HG03457 (cell line): Measurements from ENCODE around the gene MTF2.

Experiments
- ATAC-seq: cut with Tn5 transposase; IDR thresholded peaks from one replicate; pipeline ENCODE4 v1.9.1; 2021; ENCODE audit warnings: moderate number of reproducible peaks; ENCODE audit not compliant: unreplicated experiment

MTF2 gene

DNA sequence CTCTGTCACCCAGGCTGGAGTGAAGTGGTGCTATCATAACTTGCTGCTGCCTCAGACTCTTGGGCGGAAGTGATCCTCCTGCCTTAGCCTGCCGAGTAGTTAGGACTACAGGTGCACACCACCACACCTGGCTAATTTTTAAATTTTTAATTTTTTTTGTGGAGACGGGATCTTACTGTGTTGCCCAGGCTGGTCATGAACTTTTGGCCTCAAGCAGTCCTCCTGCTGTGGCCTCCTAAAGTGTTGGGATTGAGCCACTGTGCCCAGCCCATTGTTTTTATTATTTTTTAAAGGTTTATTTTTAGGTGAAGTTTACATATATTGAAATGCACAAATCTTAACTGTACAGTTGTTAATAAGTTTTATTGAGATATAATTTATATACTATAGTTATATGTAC lies 3.2 kb downstream of the MTF2 start:
- ATAC-seq = no peak

GRCh38 chr1:93083979-93084378 lies 4.9 kb downstream of the MTF2 start:
- no peak for ATAC-seq

- no peak for ATAC-seq
Observed at GRCh38 chr1:93087532-93087931, 8.4 kb downstream of the MTF2 start.

- no peak for ATAC-seq
Observed at GRCh38 chr1:93093332-93094006, 14.4 kb downstream of the MTF2 start.

DNA sequence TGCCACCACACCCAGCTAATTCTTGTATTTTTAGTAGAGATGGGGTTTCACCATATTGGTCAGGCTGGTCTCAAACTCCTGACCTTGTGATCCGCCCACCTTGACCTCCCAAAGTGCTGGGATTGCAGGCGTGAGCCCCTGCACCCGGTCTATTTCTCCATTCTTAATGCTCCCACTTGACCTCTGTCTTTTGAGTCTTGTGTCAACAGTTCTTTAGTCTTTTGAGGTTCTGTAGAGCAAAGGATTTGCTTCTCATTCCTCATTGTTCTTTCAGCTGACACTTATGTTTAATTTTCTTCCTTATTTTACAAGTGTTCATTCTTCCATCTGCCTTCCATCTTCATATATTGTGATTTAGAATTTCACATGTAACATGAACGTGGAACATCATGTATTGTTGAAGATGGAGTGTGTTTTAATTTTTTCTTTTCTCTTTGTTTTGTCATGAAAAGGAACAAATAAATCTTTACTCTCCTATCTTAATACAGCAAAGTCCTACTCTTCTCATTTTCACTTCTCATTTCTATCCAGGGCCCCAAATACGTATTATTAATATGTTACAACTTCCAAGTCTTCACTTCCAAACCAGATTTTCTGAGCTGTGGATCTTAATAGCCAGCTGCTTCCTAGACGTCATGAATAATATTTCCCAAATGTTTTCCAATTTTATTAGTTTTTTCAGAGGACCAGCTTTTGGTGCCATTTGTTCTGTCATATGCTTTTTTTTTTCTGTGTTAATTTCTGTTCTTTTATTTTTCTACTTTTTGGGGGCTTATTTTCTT lies 16.9 kb downstream of the MTF2 start:
- no peak for ATAC-seq

DNA sequence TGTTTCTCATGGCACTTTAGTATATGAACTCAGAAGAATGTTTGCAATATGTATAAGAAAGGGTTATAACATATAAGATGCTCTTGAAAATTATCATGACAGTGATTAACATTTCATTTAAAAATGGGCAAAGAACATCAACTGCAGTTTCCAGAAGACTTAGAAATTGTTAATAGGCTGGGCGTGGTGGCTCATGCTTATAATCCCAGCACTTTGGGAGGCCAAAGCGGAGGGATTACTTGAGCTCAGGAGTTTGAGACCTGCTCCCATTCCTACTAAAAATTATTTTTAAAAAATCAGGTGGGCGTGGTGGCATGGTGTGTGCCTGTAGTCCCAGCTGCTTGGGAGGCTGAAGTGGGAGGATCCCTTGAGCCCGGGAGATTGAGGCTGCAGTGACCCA lies 23.1 kb downstream of the MTF2 start:
- ATAC-seq = no peak

- ATAC-seq = no peak
Observed at GRCh38 chr1:93106226-93106625, 27.1 kb downstream of the MTF2 start.

DNA sequence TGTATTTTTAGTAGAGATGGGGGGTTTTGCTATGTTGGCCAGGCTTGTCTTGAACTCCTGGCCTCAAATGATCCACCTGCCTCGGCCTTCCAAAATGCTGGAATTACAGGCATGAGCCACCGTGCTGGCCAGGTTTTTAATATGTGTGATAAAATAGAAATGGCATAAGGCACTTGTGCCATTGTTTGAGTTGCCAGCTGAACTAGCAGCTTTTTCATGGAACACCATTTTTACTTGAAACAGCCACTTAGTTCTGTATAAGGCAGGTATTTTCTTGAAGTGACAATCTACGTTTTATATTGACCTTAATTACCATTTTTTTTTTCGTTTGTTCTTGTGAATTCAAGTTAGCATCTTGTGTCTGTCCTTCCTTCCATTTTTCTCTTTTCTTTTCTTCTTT lies 28.3 kb downstream of the MTF2 start:
- ATAC-seq = no peak

DNA sequence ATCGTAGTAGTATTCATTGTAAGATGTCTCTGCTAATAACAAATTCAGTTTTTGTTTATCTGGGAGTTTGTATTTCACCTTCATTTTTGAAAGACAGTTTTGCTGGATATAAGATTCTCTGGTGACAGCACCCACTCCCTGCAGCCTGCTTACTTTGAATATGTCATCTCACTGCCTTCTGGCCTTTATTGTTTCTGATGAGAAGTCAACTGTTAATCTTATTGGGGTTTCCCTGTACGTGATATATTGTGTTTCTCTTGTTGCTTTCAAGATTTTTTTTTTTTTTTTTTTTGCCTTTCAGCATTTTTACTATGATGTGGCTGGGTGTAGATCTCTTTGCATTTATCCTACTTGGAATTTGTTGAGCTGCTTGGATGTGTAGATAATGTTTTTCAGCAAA lies 29.3 kb downstream of the MTF2 start:
- no peak for ATAC-seq

- ATAC-seq = no peak
Observed at GRCh38 chr1:93109578-93109977, 30.5 kb downstream of the MTF2 start.

DNA sequence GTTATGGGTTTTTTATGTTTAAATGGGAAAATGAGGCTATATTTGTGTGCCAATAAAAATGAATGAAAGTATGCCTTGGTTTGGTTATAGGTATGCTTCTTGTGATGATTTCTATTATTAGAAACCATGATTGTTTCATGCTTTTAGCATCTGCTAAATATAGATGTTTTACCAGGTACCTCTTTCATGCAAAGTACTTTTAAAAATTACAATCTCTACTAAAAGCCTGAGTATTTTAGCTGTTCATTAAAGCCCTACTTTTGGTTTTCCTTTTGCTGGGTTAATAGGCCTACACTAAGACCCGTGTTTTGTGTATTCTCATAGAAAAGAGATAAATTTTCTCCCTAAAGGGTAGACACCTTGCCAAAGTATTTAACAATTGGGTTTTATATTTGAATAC lies 32.0 kb downstream of the MTF2 start:
- ATAC-seq = no peak

GRCh38 chr1:93111561-93111960 lies 32.5 kb downstream of the MTF2 start:
- no peak for ATAC-seq

DNA sequence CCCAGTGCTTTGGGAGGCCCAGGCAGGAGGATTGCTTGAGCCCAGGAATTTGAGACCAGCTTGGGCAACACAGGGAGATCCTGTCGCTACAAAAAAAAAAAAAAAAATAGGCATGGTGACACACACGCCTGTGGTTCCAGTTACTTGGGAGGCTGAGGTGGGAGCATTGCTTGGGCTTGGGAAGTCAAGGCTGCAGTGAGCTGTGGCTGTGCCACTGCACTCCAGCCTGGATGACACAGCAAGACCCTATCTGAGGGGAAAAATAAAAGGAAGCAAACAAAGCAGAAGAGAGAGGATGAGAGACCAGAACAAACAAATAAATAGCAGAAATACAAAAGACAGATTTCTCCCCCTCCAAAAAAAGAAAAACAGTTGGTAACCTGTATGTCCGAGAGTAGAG lies 34.0 kb downstream of the MTF2 start:
- no peak for ATAC-seq

- no peak for ATAC-seq
Observed at GRCh38 chr1:93114391-93114790, 35.3 kb downstream of the MTF2 start.

DNA sequence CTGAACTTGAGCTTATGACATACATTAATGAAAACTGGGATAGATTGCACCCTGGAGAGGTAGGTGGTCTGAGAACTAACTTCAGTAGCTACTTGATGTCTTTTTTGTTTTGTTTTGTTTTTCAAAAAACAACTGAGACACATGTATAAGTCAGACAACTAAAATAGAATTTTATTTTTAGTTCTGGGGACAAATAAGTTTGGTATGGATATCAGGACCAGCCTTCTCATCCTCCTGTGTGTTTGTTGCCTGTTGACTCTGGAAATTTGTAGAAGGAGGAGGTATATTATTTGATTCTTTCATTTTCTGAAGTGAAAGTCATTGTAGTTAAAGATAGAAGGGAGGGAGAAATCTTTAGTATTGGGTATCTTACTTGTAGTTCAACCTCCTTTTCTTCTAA lies 41.5 kb downstream of the MTF2 start:
- ATAC-seq = no peak

DNA sequence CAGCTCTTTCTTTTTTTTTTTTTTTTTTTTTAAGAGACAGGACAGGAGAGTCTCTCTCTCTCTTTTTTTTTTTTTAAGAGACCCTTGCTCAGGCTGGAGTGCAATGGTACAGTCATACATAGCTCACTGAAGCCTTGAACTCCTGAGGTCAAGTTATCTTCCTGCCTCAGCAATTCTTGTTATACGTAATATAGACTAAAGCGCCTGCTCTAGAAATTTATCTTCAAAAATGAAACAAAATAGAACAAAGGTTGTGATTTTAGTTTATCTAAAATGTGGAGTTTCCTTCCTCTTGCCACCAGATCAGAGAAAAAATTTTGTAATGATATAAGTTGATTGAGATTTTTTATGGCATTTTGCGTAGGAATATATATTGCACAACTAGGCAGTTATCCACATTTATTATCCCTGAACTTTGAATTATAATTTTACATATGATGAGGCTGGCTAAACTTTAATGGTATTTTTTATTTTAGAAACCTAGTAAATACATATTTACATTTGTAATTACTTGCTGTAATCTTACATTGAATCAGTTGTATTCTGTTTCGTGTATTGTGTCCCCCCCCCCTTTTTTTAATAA lies 44.2 kb downstream of the MTF2 start:
- ATAC-seq = no peak

- ATAC-seq = no peak
Observed at GRCh38 chr1:93124556-93125355, 45.7 kb downstream of the MTF2 start.

- ATAC-seq = no peak
Observed at GRCh38 chr1:93129507-93130099, 50.5 kb downstream of the MTF2 start.

GRCh38 chr1:93132638-93133037 lies 53.6 kb downstream of the MTF2 start:
- ATAC-seq = no peak

DNA sequence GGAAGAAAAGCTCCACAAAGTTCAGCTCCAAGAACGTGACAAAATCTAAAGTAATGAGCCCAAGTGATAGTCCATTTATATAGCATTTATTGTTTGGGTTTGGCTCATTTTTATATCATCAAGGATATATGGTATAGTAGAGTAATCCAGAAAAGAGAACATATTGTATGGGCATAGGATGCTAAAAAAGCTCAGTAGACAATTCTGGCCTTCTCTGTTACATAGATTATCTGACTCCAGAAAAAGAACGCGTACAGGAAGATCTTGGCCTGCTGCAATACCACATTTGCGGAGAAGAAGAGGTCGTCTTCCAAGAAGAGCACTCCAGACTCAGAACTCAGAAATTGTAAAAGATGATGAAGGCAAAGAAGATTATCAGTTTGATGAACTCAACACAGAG lies 57.4 kb downstream of the MTF2 start:
- ATAC-seq = no peak
